GM12864 (cell line): ENCODE data around the gene KMT2A.

Source experiments
- DNase-seq: peaks from one replicate; pipeline ENCODE4 v3.0.0-alpha.2; 2011; ENCODE audit warnings: low read depth
- H3K4me3 ChIP-seq: 2 replicates; pipeline ENCODE4 v1.5.1; 2011; ENCODE audit warnings: mild to moderate bottlenecking, low read depth, low read length, control low read depth
- CTCF ChIP-seq: IDR thresholded peaks from 2 replicates; pipeline ENCODE4 v1.5.1; 2011; ENCODE audit warnings: low read depth, mild to moderate bottlenecking, moderate library complexity, low read length, control low read depth, inconsistent platforms; ENCODE audit errors: missing control alignments

Gene KMT2A

GRCh38 chr11:118417801-118418200 is 18.5 kb upstream of the KMT2A start:
- DNase-seq: no peak
- no peak for TF ChIP-seq CTCF
- no peak overlapping the region for H3K4me3 ChIP-seq

- DNase-seq: no peak
- H3K4me3 ChIP-seq: no peak overlapping the region
- TF ChIP-seq CTCF: no peak
Observed at GRCh38 chr11:118418766-118419165, 17.5 kb upstream of the KMT2A start.

- H3K4me3 ChIP-seq: no peak overlapping the region
- TF ChIP-seq CTCF: no peak
- DNase-seq: no peak
Observed at GRCh38 chr11:118427707-118428106, 8.6 kb upstream of the KMT2A start.

GRCh38 chr11:118430956-118431355 is 5.3 kb upstream of the KMT2A start:
- H3K4me3 ChIP-seq: no peak overlapping the region
- no peak for TF ChIP-seq CTCF
- DNase-seq: no peak

GRCh38 chr11:118434123-118434552 is 2.2 kb upstream of the KMT2A start:
- DNase-seq: no peak
- peak overlapping the region; percentile 95 for H3K4me3 ChIP-seq
- no peak for TF ChIP-seq CTCF

- no peak for DNase-seq
- TF ChIP-seq CTCF: no peak
- peak overlapping the region; percentile 95 for H3K4me3 ChIP-seq
Observed at GRCh38 chr11:118434553-118435289, 1.6 kb upstream of the KMT2A start.

- TF ChIP-seq CTCF: no peak
- peak; percentile 53 for DNase-seq
- peak overlapping the region; percentile 95 for H3K4me3 ChIP-seq
Observed at GRCh38 chr11:118435290-118435892, 901 bp upstream of the KMT2A start.
